Right atrium auricular region (tissue), 2 donors: ENCODE data around the gene DLG2. TPM values are rescaled to one million over a fixed set of nuclear protein-coding genes. Genes with fewer than 3 reads are reported as not detected.

Source experiments
- DNase-seq: peaks from one replicate; pipeline ENCODE4 v3.0.0-alpha.2; 2019; ENCODE audit warnings: low spot score
- H3K27ac ChIP-seq, 2 donors: fragments of 200-600 bp; sonication (generic); 1 replicate in 1 of 2; 2 replicates in 1 of 2; pipeline ENCODE4 v1.5.1; 2016 to 2019
- H3K27me3 ChIP-seq, 2 donors: fragments of 200-600 bp; sonication (generic); one replicate each; pipeline versions ENCODE4 v1.5.1 to v1.6.0; 2017 to 2019
- H3K36me3 ChIP-seq: fragments of 200-600 bp; sonication (generic); one replicate; pipeline ENCODE4 v1.5.1; 2016
- H3K4me1 ChIP-seq, 2 donors: fragments of 200-600 bp; sonication (generic); one replicate each; pipeline versions ENCODE4 v1.5.1 to v1.6.0; 2017 to 2019
- H3K4me3 ChIP-seq, 2 donors: fragments of 200-600 bp; sonication (generic); 1 replicate in 1 of 2; 2 replicates in 1 of 2; pipeline ENCODE4 v1.5.1; 2017 to 2019; ENCODE audit warnings: mild to moderate bottlenecking in 1 of 2, moderate library complexity in 1 of 2
- H3K9me3 ChIP-seq, 2 donors: fragments of 200-600 bp; sonication (generic); one replicate each; pipeline ENCODE4 v1.5.1; 2019
- CTCF ChIP-seq, 2 donors: fragments of 200-600 bp; sonication (generic); IDR thresholded peaks; one replicate each; pipeline ENCODE4 v1.5.1; 2019; ENCODE audit warnings: antibody characterized with exemption in 2 of 2
- total RNA-seq, 2 donors: library from RNA; depleted of rRNA; stranded (reverse); fragments of >200 nt; gene quantifications; one replicate each; pipeline ENCODE4 v1.1.0, GENCODE V29; 2016

DLG2 gene
- total RNA-seq, 2 donors from 2014 or later, result 6.6 to 6.7 TPM

GRCh38 chr11:85589373-85589772, 37.8 kb downstream of the DLG2 start:
- TF ChIP-seq CTCF (IDR thresholded peaks at IDR 0.05), result no peak
- Histone ChIP-seq H3K27me3 (no peaks in the 10 kb centered on the region), H3K4me3 (no peak overlapping the region), H3K9me3 (no peaks in the 10 kb centered on the region), H3K4me1 (no peaks in the 10 kb centered on the region), H3K36me3 (no peaks in the 10 kb centered on the region), H3K27ac (no peak overlapping the region)
- no peak for DNase-seq

- Histone ChIP-seq H3K27me3 (no peaks in the 10 kb centered on the region), H3K36me3 (no peaks in the 10 kb centered on the region), H3K9me3 (no peaks in the 10 kb centered on the region), H3K4me1 (no peaks in the 10 kb centered on the region), H3K4me3 (no peak overlapping the region), H3K27ac (no peak overlapping the region)
- no peak for DNase-seq
- no peak for TF ChIP-seq CTCF (IDR thresholded peaks at IDR 0.05)
Observed at GRCh38 chr11:85582111-85582510, 45.0 kb downstream of the DLG2 start.

DNA sequence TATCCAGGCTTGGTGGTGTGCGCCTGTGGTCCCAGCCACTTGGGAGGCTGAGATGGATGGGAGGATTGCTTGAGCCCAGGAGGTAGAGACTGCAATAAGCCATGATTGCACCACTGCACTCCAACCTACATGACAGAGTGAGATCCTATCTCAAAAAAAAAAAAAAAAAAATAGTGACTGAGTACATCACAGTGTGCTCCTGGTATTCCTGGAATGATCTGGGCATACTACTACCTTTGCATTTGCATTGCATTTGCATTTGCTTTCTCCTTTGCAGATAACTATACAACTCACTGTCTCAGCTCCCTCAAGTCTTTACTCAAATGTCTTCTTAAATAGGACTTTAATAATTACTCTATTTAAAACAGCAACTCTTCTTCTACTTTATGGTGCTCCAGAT, 51.8 kb downstream of the DLG2 start:
- Histone ChIP-seq H3K27me3 (no peaks in the 10 kb centered on the region), H3K36me3 (no peaks in the 10 kb centered on the region), H3K4me3 (no peak overlapping the region), H3K4me1 (no peaks in the 10 kb centered on the region), H3K27ac (no peak overlapping the region), H3K9me3 (no peaks in the 10 kb centered on the region)
- DNase-seq, result no peak
- no peak for TF ChIP-seq CTCF (IDR thresholded peaks at IDR 0.05)

- no peaks in the 10 kb centered on the region for H3K4me1 ChIP-seq
- no peak for DNase-seq
- no peaks in the 10 kb centered on the region for H3K9me3 ChIP-seq
- H3K4me3 ChIP-seq, result no peak overlapping the region
- H3K36me3 ChIP-seq, result no peaks in the 10 kb centered on the region
- no peaks in the 10 kb centered on the region for H3K27me3 ChIP-seq
- no peak overlapping the region for H3K27ac ChIP-seq
- TF ChIP-seq CTCF (IDR thresholded peaks at IDR 0.05), result no peak
Observed at GRCh38 chr11:85572056-85572455, 55.1 kb downstream of the DLG2 start.

- Histone ChIP-seq H3K9me3 (no peaks in the 10 kb centered on the region), H3K27ac (no peak overlapping the region), H3K27me3 (no peaks in the 10 kb centered on the region), H3K4me3 (no peak overlapping the region), H3K36me3 (no peaks in the 10 kb centered on the region), H3K4me1 (no peaks in the 10 kb centered on the region)
- no peak for TF ChIP-seq CTCF (IDR thresholded peaks at IDR 0.05)
- DNase-seq, result no peak
Observed at GRCh38 chr11:85569525-85569924, 57.6 kb downstream of the DLG2 start.

DNA sequence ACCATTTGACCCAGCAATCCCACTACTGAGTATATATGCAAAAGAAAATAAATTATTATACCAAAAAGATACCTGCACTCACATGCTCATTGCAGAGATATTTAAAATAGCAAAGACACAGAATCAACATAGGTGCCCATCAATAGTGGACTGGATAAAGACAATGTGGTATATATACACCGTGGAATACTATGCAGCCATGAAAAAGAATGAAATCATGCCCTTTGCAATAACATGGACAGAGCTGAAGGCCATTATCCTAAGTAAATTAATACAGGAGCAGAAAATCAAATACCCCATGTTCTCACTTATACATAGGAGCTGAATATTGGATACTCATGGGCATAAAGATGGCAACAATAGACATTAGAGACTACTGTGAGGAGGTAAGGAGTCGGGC, 68.7 kb downstream of the DLG2 start:
- Histone ChIP-seq H3K27ac (no peak overlapping the region), H3K4me3 (no peak overlapping the region), H3K27me3 (no peaks in the 10 kb centered on the region), H3K9me3 (peaks cover 0 to 4% of the 10 kb centered on the region in 2 donors), H3K36me3 (no peaks in the 10 kb centered on the region), H3K4me1 (no peaks in the 10 kb centered on the region)
- no peak for TF ChIP-seq CTCF (IDR thresholded peaks at IDR 0.05)
- no peak for DNase-seq
